ENCODE results near the gene IKZF5.

DNA sequence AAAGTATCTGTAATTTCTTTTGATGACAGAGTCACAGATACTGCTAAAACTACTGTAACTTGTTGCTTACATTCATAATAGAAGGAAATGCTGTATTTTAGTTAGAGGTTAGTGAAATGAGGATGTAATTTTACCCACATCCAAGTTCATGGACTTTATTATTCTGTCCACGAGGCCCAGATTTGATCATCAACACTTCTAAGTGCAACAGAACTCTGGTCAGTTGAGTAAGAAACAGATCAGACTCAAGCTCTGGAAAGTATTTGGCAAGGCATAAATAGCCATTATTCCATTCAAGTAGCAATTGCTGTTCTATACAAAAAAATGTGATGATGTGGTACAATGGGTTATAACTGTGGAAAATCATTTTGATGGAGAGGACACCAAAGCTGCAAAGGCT is 22.5 kb upstream of the IKZF5 start:
- TF ChIP-seq, protein P1, sequence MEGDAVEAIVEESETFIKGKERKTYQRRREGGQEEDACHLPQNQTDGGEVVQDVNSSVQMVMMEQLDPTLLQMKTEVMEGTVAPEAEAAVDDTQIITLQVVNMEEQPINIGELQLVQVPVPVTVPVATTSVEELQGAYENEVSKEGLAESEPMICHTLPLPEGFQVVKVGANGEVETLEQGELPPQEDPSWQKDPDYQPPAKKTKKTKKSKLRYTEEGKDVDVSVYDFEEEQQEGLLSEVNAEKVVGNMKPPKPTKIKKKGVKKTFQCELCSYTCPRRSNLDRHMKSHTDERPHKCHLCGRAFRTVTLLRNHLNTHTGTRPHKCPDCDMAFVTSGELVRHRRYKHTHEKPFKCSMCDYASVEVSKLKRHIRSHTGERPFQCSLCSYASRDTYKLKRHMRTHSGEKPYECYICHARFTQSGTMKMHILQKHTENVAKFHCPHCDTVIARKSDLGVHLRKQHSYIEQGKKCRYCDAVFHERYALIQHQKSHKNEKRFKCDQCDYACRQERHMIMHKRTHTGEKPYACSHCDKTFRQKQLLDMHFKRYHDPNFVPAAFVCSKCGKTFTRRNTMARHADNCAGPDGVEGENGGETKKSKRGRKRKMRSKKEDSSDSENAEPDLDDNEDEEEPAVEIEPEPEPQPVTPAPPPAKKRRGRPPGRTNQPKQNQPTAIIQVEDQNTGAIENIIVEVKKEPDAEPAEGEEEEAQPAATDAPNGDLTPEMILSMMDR (conservative IDR thresholded peaks at IDR 0.05; ENCODE audit: low read length): no peak
- TF ChIP-seq EZH2phosphoT487 (IDR thresholded peaks at IDR 0.05; ENCODE audit: borderline replicate concordance, low read depth, low read length): no peak

Measured in OCI-LY7 (cell line).